Transverse colon (tissue), 4 donors: ENCODE data around the gene TCEA3.

ENCODE experiments used
- EP300 ChIP-seq: sonication (generic); formaldehyde crosslinking; IDR thresholded peaks from one replicate; pipeline ENCODE4 v1.6.1; 2017; ENCODE audit warnings: antibody characterized with exemption, low read depth
- POLR2A ChIP-seq: fragments of 450-650 bp; IDR thresholded peaks from one replicate; pipeline ENCODE4 v1.6.1; 2016; ENCODE audit warnings: antibody characterized with exemption, mild to moderate bottlenecking, moderate library complexity
- POLR2AphosphoS5 ChIP-seq, 3 donors: sonication (generic); formaldehyde crosslinking; IDR thresholded peaks; one replicate each; pipeline ENCODE4 v1.6.1; 2016; ENCODE audit warnings: antibody characterized with exemption in 3 of 3
- TF ChIP-seq, protein P1 (sequence below), 5 experiments: fragments of 200-600 bp in 3 of 5; fragments of 450-650 bp in 2 of 5; sonication (generic) in 3 of 5; IDR thresholded peaks; 1 replicate in 2 of 5; 2 replicates in 3 of 5; pipeline ENCODE4 v1.5.1; 2016 to 2017; ENCODE audit warnings: antibody characterized with exemption in 5 of 5, inconsistent platforms in 3 of 5, mild to moderate bottlenecking in 2 of 5, moderate library complexity in 1 of 5

DNA sequence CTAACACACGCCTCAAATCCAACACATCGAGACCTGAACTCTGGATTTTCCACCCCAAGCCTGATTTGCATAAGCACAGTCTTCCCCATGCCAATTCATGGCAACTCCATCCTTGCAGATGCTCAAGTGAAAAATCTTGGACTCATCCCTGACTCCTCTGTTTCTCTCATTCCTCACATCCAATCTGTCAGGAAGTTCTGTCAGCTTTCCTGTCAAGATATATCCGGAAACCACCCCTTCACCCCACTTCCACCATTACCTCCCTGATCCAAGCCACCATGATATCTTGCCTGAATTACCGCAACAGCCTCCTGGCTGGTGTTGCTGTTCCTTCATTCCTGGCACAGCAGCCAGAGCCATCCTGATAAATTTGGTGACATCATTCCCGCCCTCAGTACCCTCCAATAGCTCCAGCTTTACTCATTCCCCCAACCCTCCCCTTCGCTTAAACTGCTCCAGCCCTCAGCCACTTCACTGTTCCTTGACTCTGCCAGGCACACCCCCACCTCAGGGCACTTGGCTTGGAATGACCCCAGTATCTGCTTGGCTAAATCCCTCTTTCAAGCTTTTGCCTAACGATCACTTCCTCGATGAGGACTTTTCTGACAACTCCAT lies 17.4 kb downstream of the TCEA3 start:
- TF ChIP-seq POLR2A (no peak), POLR2AphosphoS5 (IDR thresholded peaks at IDR 0.05) (no peak), EP300 (no peak)
- TF ChIP-seq, protein P1, sequence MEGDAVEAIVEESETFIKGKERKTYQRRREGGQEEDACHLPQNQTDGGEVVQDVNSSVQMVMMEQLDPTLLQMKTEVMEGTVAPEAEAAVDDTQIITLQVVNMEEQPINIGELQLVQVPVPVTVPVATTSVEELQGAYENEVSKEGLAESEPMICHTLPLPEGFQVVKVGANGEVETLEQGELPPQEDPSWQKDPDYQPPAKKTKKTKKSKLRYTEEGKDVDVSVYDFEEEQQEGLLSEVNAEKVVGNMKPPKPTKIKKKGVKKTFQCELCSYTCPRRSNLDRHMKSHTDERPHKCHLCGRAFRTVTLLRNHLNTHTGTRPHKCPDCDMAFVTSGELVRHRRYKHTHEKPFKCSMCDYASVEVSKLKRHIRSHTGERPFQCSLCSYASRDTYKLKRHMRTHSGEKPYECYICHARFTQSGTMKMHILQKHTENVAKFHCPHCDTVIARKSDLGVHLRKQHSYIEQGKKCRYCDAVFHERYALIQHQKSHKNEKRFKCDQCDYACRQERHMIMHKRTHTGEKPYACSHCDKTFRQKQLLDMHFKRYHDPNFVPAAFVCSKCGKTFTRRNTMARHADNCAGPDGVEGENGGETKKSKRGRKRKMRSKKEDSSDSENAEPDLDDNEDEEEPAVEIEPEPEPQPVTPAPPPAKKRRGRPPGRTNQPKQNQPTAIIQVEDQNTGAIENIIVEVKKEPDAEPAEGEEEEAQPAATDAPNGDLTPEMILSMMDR (IDR thresholded peaks at IDR 0.05), result no peak
